Measurements from ENCODE around the gene LIX1L. TPM values are rescaled to one million over a fixed set of nuclear protein-coding genes. Genes with fewer than 3 reads are reported as not detected.
"Not testable (repeated sequence)": the region's sequence is repeated elsewhere in the genome, so short reads cannot be mapped to it uniquely, and the experiment has no call there.

LIX1L gene
- total and polyA plus RNA-seq, 9 donors = 28.7 to 102 (median 69.4) TPM

DNA sequence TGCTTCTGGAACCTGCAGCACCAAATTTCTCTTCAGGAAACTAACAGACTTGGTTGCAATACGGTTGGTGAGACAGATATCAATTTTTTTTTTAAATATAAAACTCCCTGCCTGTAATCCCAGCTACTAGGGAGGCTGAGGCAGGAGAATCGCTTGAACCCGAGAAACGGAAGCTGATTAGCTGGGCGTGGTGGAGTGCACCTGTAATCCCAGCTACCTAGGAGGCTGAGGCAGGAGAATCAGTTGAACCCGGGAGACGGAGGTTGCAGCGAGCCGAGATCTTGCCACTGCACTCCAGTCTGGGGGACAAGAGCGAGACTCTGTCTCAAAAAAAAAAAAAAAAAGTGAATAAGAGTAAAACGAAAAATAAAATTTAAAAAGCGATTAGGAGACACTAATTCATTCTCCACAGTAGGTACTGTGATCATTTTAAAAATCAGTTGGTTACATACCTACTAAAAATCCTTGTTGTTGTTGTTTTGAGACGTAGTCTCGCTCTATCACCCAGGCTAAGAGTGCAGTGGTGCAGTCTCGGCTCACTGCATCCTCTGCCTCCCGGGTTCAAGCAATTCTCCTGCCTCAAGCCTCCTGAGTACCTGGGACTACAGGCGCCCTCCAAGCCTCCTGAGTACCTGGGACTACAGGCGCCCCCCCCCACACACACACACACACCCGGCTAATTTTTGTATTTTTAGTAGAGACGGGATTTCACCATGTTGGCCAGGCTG is 29.7 kb downstream of the LIX1L start:
- Histone ChIP-seq H3K36me3 (no peaks in the 10 kb centered on the region), H3K27me3 (no peaks in the 10 kb centered on the region), H3K27ac (peak overlapping the region; percentile 71 to 86), H3K4me3 (peak overlapping the region; percentile 73), H3K4me1 (ENCODE audit: insufficient read depth) (peaks cover 5% of the 10 kb centered on the region), H3K9me3 (no peaks in the 10 kb centered on the region)
- intact Hi-C loops (cut with DNase I) = loop anchor here in 1 of 4 donors (5.0 kb wide), 1 partner anchor 34 kb away; the partner anchor contains the start of genes ANKRD34A and POLR3GL
- DNase-seq = peak in 1 of 5 donors; percentile 44
- 42 to 58% (median 48%) methylated on average over 20 of the region's 20 CpGs for WGBS, 3 donors
- peak; percentile 0 for TF ChIP-seq EP300 (IDR thresholded peaks at IDR 0.05)
- no peak for TF ChIP-seq POLR2A (IDR thresholded peaks at IDR 0.05)

DNA sequence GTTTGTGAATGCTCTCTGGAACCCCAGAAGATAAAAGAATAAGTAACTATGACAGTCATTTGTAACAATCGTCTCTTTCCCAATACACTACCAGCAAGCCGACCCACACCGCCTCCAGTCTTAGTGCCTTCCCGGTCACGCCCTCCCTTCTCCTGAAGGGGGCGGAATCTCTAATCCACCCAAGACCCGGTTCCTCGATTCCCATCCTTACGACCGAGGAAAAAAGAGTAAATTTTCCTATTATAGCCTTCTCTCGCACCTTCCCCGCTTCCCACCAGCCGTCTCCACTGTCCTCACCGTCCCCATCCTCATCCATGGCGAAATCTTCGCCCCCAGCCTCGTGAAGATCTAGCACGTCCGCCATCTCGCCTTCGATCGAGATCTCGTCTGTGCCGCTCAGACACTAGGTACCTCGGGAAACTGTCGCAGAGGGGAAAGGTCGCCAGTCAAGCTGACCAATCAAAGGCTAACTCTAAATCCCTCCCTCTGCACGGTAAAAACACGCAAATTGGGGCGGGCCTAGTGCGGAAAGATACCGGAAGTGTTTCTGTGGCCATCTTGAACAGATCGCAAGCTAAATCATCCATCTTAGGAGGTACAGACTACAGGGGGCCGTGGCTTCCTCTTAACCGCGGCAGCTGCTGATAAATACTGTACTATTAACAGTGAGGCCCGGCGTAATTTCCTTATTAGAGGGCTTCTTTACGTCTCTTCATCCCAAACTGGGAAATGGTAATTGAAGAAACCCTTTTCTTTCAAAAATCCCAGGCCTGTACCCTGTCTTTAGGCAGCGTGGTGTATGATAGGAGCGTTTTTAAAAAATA is 30.5 kb downstream of the LIX1L start, which contains the start of gene RBM8A:
Gene RBM8A, minus strand, starts transcription at position 422 of the 824 bp plus-strand sequence. Its CDS starts 58 bp downstream, at position 364.
- peak; percentile 92 to 97 (median 93) for DNase-seq
- TF ChIP-seq, protein P1, sequence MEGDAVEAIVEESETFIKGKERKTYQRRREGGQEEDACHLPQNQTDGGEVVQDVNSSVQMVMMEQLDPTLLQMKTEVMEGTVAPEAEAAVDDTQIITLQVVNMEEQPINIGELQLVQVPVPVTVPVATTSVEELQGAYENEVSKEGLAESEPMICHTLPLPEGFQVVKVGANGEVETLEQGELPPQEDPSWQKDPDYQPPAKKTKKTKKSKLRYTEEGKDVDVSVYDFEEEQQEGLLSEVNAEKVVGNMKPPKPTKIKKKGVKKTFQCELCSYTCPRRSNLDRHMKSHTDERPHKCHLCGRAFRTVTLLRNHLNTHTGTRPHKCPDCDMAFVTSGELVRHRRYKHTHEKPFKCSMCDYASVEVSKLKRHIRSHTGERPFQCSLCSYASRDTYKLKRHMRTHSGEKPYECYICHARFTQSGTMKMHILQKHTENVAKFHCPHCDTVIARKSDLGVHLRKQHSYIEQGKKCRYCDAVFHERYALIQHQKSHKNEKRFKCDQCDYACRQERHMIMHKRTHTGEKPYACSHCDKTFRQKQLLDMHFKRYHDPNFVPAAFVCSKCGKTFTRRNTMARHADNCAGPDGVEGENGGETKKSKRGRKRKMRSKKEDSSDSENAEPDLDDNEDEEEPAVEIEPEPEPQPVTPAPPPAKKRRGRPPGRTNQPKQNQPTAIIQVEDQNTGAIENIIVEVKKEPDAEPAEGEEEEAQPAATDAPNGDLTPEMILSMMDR (IDR thresholded peaks at IDR 0.05) = peak in 2 of 3 donors; percentile 67 to 73
- TF ChIP-seq EP300 (IDR thresholded peaks at IDR 0.05) (peak; percentile 59), POLR2A (IDR thresholded peaks at IDR 0.05) (peak; percentile 98)
- no peaks in the 10 kb centered on the region for H3K9me3 ChIP-seq
- peak within 1 kb of the TSS; percentile 71 to 86 for H3K27ac ChIP-seq
- H3K36me3 ChIP-seq = no peaks in the 10 kb centered on the region
- 0% methylated on average over 41 of the region's 41 CpGs for WGBS, 3 donors
- intact Hi-C loops (cut with DNase I) = loop anchor here in 1 of 4 donors (5.0 kb wide), 1 partner anchor 35 kb away; the partner anchor contains the start of genes ANKRD34A and POLR3GL
- H3K4me3 ChIP-seq = peak within 1 kb of the TSS; percentile 73
- no peaks in the 10 kb centered on the region for H3K27me3 ChIP-seq
- H3K4me1 ChIP-seq (ENCODE audit: insufficient read depth) = peaks cover 5% of the 10 kb centered on the region

DNA sequence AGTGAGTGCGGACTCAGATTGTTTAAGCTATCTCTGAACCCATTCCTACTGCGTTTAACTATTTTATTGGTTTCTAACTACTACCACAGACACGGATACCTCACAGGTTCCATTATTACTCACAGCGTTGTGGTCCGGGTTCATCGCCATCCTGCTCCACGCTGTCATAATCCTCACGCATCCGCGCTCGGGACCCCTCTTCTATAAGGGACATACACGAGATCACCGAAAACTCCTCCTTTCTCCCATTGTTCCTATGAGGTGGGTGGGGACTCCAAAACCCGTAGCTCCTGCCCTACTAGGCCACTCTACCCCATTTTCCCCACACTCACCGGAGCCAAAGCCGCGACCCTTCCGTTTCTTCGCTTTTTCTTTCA is 31.1 kb downstream of the LIX1L start:
- Histone ChIP-seq H3K4me1 (ENCODE audit: insufficient read depth) (peaks cover 5% of the 10 kb centered on the region), H3K27ac (peak overlapping the region; percentile 50 to 86), H3K4me3 (peak overlapping the region; percentile 73), H3K9me3 (no peaks in the 10 kb centered on the region), H3K36me3 (no peaks in the 10 kb centered on the region), H3K27me3 (no peaks in the 10 kb centered on the region)
- TF ChIP-seq, protein P1 (IDR thresholded peaks at IDR 0.05) = no peak
- TF ChIP-seq EP300 (IDR thresholded peaks at IDR 0.05) (no peak), POLR2A (IDR thresholded peaks at IDR 0.05) (no peak)
- intact Hi-C loops (cut with DNase I) = loop anchor here in 1 of 4 donors (5.0 kb wide), 1 partner anchor 36 kb away; the partner anchor contains the start of genes ANKRD34A and POLR3GL
- WGBS, 3 donors = 3 to 6% (median 4%) methylated on average over 19 of the region's 19 CpGs
- no peak for DNase-seq

DNA sequence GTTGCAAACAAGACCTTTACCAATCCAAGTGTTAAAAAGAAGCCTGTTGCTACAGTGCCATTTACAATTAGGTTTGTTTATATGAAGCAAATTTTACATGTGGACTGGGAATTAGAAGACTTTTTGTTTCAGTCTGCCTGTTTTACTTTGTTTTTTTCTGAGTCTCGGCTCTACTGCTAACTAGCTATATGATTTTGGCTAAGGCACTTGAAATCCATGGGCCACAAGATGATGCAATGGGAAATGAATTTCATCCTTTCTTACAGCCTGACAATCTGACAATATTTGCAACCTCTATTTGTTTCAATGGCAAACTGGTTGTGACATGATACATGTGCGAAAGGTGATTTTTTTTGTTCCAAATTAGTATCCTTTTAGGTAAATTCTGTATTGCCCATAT is 35.6 kb downstream of the LIX1L start:
- intact Hi-C loops (cut with DNase I) = no loop called here
- WGBS, 3 donors = 68 to 73% (median 68%) methylated on average over 2 of the region's 2 CpGs
- H3K4me1 ChIP-seq (ENCODE audit: insufficient read depth) = peaks cover 13% of the 10 kb centered on the region
- TF ChIP-seq POLR2A (IDR thresholded peaks at IDR 0.05) = no peak
- TF ChIP-seq EP300 (IDR thresholded peaks at IDR 0.05) = no peak
- TF ChIP-seq, protein P1 (IDR thresholded peaks at IDR 0.05) = no peak
- H3K27ac ChIP-seq = no peak overlapping the region
- H3K4me3 ChIP-seq = no peak overlapping the region
- no peaks in the 10 kb centered on the region for H3K9me3 ChIP-seq
- no peaks in the 10 kb centered on the region for H3K27me3 ChIP-seq
- no peak for DNase-seq
- no peaks in the 10 kb centered on the region for H3K36me3 ChIP-seq

DNA sequence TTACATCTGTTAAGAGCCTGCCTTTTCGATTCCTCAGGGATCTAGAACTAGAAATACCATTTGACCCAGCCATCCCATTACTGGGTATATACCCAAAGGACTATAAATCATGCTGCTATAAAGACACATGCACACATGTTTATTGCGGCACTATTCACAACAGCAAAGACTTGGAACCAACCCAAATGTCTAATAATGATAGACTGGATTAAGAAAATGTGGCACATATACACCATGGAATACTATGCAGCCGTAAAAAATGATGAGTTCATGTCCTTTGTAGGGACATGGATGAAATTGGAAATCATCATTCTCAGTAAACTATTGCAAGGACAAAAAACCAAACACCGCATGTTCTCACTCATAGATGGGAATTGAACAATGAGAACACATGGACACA is 37.5 kb downstream of the LIX1L start:
- intact Hi-C loops (cut with DNase I); H3K27ac ChIP-seq; H3K27me3 ChIP-seq; H3K9me3 ChIP-seq; H3K4me3 ChIP-seq; DNase-seq; H3K36me3 ChIP-seq: not testable (repeated sequence)
- H3K4me1 ChIP-seq (ENCODE audit: insufficient read depth) = peaks cover 11% of the 10 kb centered on the region
- 84 to 87% (median 87%) methylated on average over 2 to 3 of the region's 4 CpGs for WGBS, 3 donors
